ENCODE results near the gene IGLL5.

Gene IGLL5

GRCh38 chr22:22856885-22857606 lies 30.6 kb upstream of the IGLL5 start:
- Histone ChIP-seq H3K9ac (ENCODE audit: low read length) (no peak overlapping the region), H3K4me2 (ENCODE audit: low read length) (no peak overlapping the region), H2BK5ac (ENCODE audit: low read length) (no peak overlapping the region), H3K4ac (ENCODE audit: low read depth, low read length) (no peak overlapping the region), H2BK15ac (replicated peaks; ENCODE audit: low read depth) (no peak overlapping the region), H3K4me1 (ENCODE audit: control insufficient read depth, low read depth, low read length) (no peaks in the 10 kb centered on the region), H3K27ac (ENCODE audit: low read depth, low read length) (no peak overlapping the region), H3K27me3 (ENCODE audit: insufficient read depth, low read length, poor library complexity) (no peaks in the 10 kb centered on the region), H3K4me3 (ENCODE audit: low read length) (no peak overlapping the region), H3K23ac (ENCODE audit: low read length) (no peak overlapping the region), H4K5ac (ENCODE audit: low read length) (no peak overlapping the region), H4K8ac (ENCODE audit: low read depth, low read length) (no peak overlapping the region), H3K18ac (ENCODE audit: low read length) (no peak overlapping the region), H2AK5ac (ENCODE audit: low read length) (no peak overlapping the region), H3K79me2 (ENCODE audit: control insufficient read depth, insufficient read depth, low read length) (no peaks in the 10 kb centered on the region), H3K79me1 (ENCODE audit: low read length) (no peaks in the 10 kb centered on the region), H2BK120ac (ENCODE audit: low read depth, low read length) (no peak overlapping the region), H3K56ac (ENCODE audit: low read length) (no peak overlapping the region), H3K36me3 (ENCODE audit: control insufficient read depth, insufficient read depth, low read length) (no peaks in the 10 kb centered on the region)
- no peak for DNase-seq
- WGBS (ENCODE audit: extremely low coverage, insufficient coverage, low lambda C conversion rate): no CpG with 5 or more reads among the region's 5 CpGs

- no CpG with 5 or more reads among the region's 9 CpGs for WGBS (ENCODE audit: extremely low coverage, insufficient coverage, low lambda C conversion rate)
- no peak overlapping the region for H3K18ac ChIP-seq (ENCODE audit: low read length)
- H3K4me3 ChIP-seq (ENCODE audit: low read length): no peak overlapping the region
- H3K56ac ChIP-seq (ENCODE audit: low read length): no peak overlapping the region
- no peaks in the 10 kb centered on the region for H3K79me2 ChIP-seq (ENCODE audit: control insufficient read depth, insufficient read depth, low read length)
- H3K4me2 ChIP-seq (ENCODE audit: low read length): no peak overlapping the region
- no peak overlapping the region for H3K23ac ChIP-seq (ENCODE audit: low read length)
- DNase-seq: no peak
- no peaks in the 10 kb centered on the region for H3K4me1 ChIP-seq (ENCODE audit: control insufficient read depth, low read depth, low read length)
- no peak overlapping the region for H4K8ac ChIP-seq (ENCODE audit: low read depth, low read length)
- H2AK5ac ChIP-seq (ENCODE audit: low read length): no peak overlapping the region
- no peak overlapping the region for H4K5ac ChIP-seq (ENCODE audit: low read length)
- no peak overlapping the region for H2BK5ac ChIP-seq (ENCODE audit: low read length)
- no peaks in the 10 kb centered on the region for H3K27me3 ChIP-seq (ENCODE audit: insufficient read depth, low read length, poor library complexity)
- H3K9ac ChIP-seq (ENCODE audit: low read length): no peak overlapping the region
- H3K4ac ChIP-seq (ENCODE audit: low read depth, low read length): no peak overlapping the region
- no peak overlapping the region for H2BK15ac ChIP-seq (replicated peaks; ENCODE audit: low read depth)
- H3K27ac ChIP-seq (ENCODE audit: low read depth, low read length): no peak overlapping the region
- no peaks in the 10 kb centered on the region for H3K79me1 ChIP-seq (ENCODE audit: low read length)
- H3K36me3 ChIP-seq (ENCODE audit: control insufficient read depth, insufficient read depth, low read length): no peaks in the 10 kb centered on the region
- H2BK120ac ChIP-seq (ENCODE audit: low read depth, low read length): no peak overlapping the region
Observed at GRCh38 chr22:22857607-22858558, 29.7 kb upstream of the IGLL5 start.

- Histone ChIP-seq H2BK5ac (ENCODE audit: low read length) (no peak overlapping the region), H3K4me2 (ENCODE audit: low read length) (no peak overlapping the region), H3K4ac (ENCODE audit: low read depth, low read length) (no peak overlapping the region), H3K56ac (ENCODE audit: low read length) (no peak overlapping the region), H3K79me1 (ENCODE audit: low read length) (no peaks in the 10 kb centered on the region), H2BK15ac (replicated peaks; ENCODE audit: low read depth) (no peak overlapping the region), H3K36me3 (ENCODE audit: control insufficient read depth, insufficient read depth, low read length) (no peaks in the 10 kb centered on the region), H3K9ac (ENCODE audit: low read length) (no peak overlapping the region), H3K4me3 (ENCODE audit: low read length) (no peak overlapping the region), H2BK120ac (ENCODE audit: low read depth, low read length) (no peak overlapping the region), H4K8ac (ENCODE audit: low read depth, low read length) (no peak overlapping the region), H2AK5ac (ENCODE audit: low read length) (no peak overlapping the region), H3K23ac (ENCODE audit: low read length) (no peak overlapping the region), H4K5ac (ENCODE audit: low read length) (no peak overlapping the region), H3K18ac (ENCODE audit: low read length) (no peak overlapping the region), H3K27me3 (ENCODE audit: insufficient read depth, low read length, poor library complexity) (no peaks in the 10 kb centered on the region), H3K79me2 (ENCODE audit: control insufficient read depth, insufficient read depth, low read length) (no peaks in the 10 kb centered on the region), H3K27ac (ENCODE audit: low read depth, low read length) (no peak overlapping the region), H3K4me1 (ENCODE audit: control insufficient read depth, low read depth, low read length) (no peaks in the 10 kb centered on the region)
- no peak for DNase-seq
- no CpG with 5 or more reads among the region's 2 CpGs for WGBS (ENCODE audit: extremely low coverage, insufficient coverage, low lambda C conversion rate)
Observed at GRCh38 chr22:22858559-22858937, 29.1 kb upstream of the IGLL5 start.

- Histone ChIP-seq H3K79me2 (ENCODE audit: control insufficient read depth, insufficient read depth, low read length) (no peaks in the 10 kb centered on the region), H3K56ac (ENCODE audit: low read length) (no peak overlapping the region), H3K23ac (ENCODE audit: low read length) (no peak overlapping the region), H3K79me1 (ENCODE audit: low read length) (no peaks in the 10 kb centered on the region), H3K4me2 (ENCODE audit: low read length) (no peak overlapping the region), H3K36me3 (ENCODE audit: control insufficient read depth, insufficient read depth, low read length) (no peaks in the 10 kb centered on the region), H3K4me1 (ENCODE audit: control insufficient read depth, low read depth, low read length) (no peaks in the 10 kb centered on the region), H4K8ac (ENCODE audit: low read depth, low read length) (no peak overlapping the region), H3K4me3 (ENCODE audit: low read length) (no peak overlapping the region), H3K27ac (ENCODE audit: low read depth, low read length) (no peak overlapping the region), H3K4ac (ENCODE audit: low read depth, low read length) (no peak overlapping the region), H3K9ac (ENCODE audit: low read length) (no peak overlapping the region), H2AK5ac (ENCODE audit: low read length) (no peak overlapping the region), H2BK5ac (ENCODE audit: low read length) (no peak overlapping the region), H2BK15ac (replicated peaks; ENCODE audit: low read depth) (no peak overlapping the region), H3K27me3 (ENCODE audit: insufficient read depth, low read length, poor library complexity) (no peaks in the 10 kb centered on the region), H3K18ac (ENCODE audit: low read length) (no peak overlapping the region), H4K5ac (ENCODE audit: low read length) (no peak overlapping the region), H2BK120ac (ENCODE audit: low read depth, low read length) (no peak overlapping the region)
- no CpG with 5 or more reads among the region's 2 CpGs for WGBS (ENCODE audit: extremely low coverage, insufficient coverage, low lambda C conversion rate)
- no peak for DNase-seq
Observed at GRCh38 chr22:22863001-22863400, 24.6 kb upstream of the IGLL5 start.

GRCh38 chr22:22865311-22866072 lies 22.1 kb upstream of the IGLL5 start:
- H3K27me3 ChIP-seq (ENCODE audit: insufficient read depth, low read length, poor library complexity): no peaks in the 10 kb centered on the region
- H3K4me3 ChIP-seq (ENCODE audit: low read length): no peak overlapping the region
- no peak overlapping the region for H2BK5ac ChIP-seq (ENCODE audit: low read length)
- H3K4me2 ChIP-seq (ENCODE audit: low read length): no peak overlapping the region
- H3K4ac ChIP-seq (ENCODE audit: low read depth, low read length): no peak overlapping the region
- H2BK15ac ChIP-seq (replicated peaks; ENCODE audit: low read depth): no peak overlapping the region
- no peak overlapping the region for H3K9ac ChIP-seq (ENCODE audit: low read length)
- no peak overlapping the region for H3K23ac ChIP-seq (ENCODE audit: low read length)
- H3K27ac ChIP-seq (ENCODE audit: low read depth, low read length): no peak overlapping the region
- no peak overlapping the region for H3K56ac ChIP-seq (ENCODE audit: low read length)
- no peak overlapping the region for H4K5ac ChIP-seq (ENCODE audit: low read length)
- H2BK120ac ChIP-seq (ENCODE audit: low read depth, low read length): no peak overlapping the region
- no peaks in the 10 kb centered on the region for H3K79me2 ChIP-seq (ENCODE audit: control insufficient read depth, insufficient read depth, low read length)
- no peak overlapping the region for H3K18ac ChIP-seq (ENCODE audit: low read length)
- no peaks in the 10 kb centered on the region for H3K36me3 ChIP-seq (ENCODE audit: control insufficient read depth, insufficient read depth, low read length)
- no peak overlapping the region for H2AK5ac ChIP-seq (ENCODE audit: low read length)
- H3K79me1 ChIP-seq (ENCODE audit: low read length): no peaks in the 10 kb centered on the region
- no peak overlapping the region for H4K8ac ChIP-seq (ENCODE audit: low read depth, low read length)
- WGBS (ENCODE audit: extremely low coverage, insufficient coverage, low lambda C conversion rate): no CpG with 5 or more reads among the region's 5 CpGs
- no peak for DNase-seq
- no peaks in the 10 kb centered on the region for H3K4me1 ChIP-seq (ENCODE audit: control insufficient read depth, low read depth, low read length)
